Caco-2 (cell line): ENCODE results near the gene LRCH3. TPM values are rescaled to one million over a fixed set of nuclear protein-coding genes. Genes with fewer than 3 reads are reported as not detected.

Experiments used
- BruUV-seq: library from RNA; stranded (reverse); fragments of 400-500 nt; replicated peaks from 2 replicates; lab custom pipeline; 2021; lab: Mats Ljungman, UMichigan
- CTCF ChIA-PET: fragments of 300-600 bp; sonication (Branson Sonifier 250); formaldehyde crosslinking; loops from one replicate; lab custom pipeline; 2022; ENCODE audit warnings: antibody characterized with exemption; lab: Charles Lee
- POLR2A ChIA-PET: fragments of 300-600 bp; sonication (Branson Sonifier 250); formaldehyde crosslinking; loops from one replicate; lab custom pipeline; 2022; ENCODE audit warnings: antibody characterized with exemption; lab: Charles Lee
- DNase-seq, 2 experiments: peaks; one replicate each; pipeline versions ENCODE4 v3.0.0 to v3.0.0-alpha.2; 2020 to 2022
- H3K27me3 ChIP-seq: replicated peaks from 2 replicates; pipeline ENCODE4 v1.6.0; 2011; ENCODE audit warnings: low read length; ENCODE audit not compliant: control insufficient read depth, insufficient read depth
- H3K36me3 ChIP-seq: 2 replicates; pipeline ENCODE4 v1.5.1; 2011; ENCODE audit warnings: low read length; ENCODE audit not compliant: control insufficient read depth, insufficient read depth
- H3K4me1 ChIP-seq: fragments of 250-450 bp; sonication (Bioruptor Pico); 2 replicates; pipeline ENCODE4 v1.5.1; 2020; ENCODE audit warnings: mild to moderate bottlenecking
- H3K4me3 ChIP-seq: 2 replicates; pipeline ENCODE4 v1.5.1; 2011; ENCODE audit warnings: low read depth, mild to moderate bottlenecking, control low read depth, low read length
- H3K9me3 ChIP-seq: fragments of 250-450 bp; sonication (Bioruptor Pico); 2 replicates; pipeline ENCODE4 v1.5.1; 2020; ENCODE audit warnings: mild to moderate bottlenecking, moderate library complexity
- H3K27ac Mint-ChIP-seq: one replicate; pipeline ENCODE4 v1.8.0; 2022; ENCODE audit warnings: mixed read lengths; ENCODE audit not compliant: unreplicated experiment
- H3K27me3 Mint-ChIP-seq: one replicate; pipeline ENCODE4 v1.8.0; 2022; ENCODE audit warnings: mixed read lengths; ENCODE audit not compliant: insufficient read depth, unreplicated experiment
- H3K36me3 Mint-ChIP-seq: one replicate; pipeline ENCODE4 v1.8.0; 2022; ENCODE audit warnings: mild to moderate bottlenecking, mixed read lengths; ENCODE audit not compliant: insufficient read depth, unreplicated experiment
- H3K4me1 Mint-ChIP-seq: one replicate; pipeline ENCODE4 v1.8.0; 2022; ENCODE audit warnings: low read depth, mixed read lengths; ENCODE audit not compliant: unreplicated experiment
- H3K4me3 Mint-ChIP-seq: one replicate; pipeline ENCODE4 v1.8.0; 2022; ENCODE audit warnings: mild to moderate bottlenecking, moderate library complexity, mixed read lengths; ENCODE audit not compliant: unreplicated experiment
- H3K9me3 Mint-ChIP-seq: one replicate; pipeline ENCODE4 v1.8.0; 2022; ENCODE audit warnings: mixed read lengths; ENCODE audit not compliant: unreplicated experiment
- CTCF ChIP-seq, 2 experiments: fragments of 200-600 bp in 1 of 2; IDR thresholded peaks; 1 replicate in 1 of 2; 2 replicates in 1 of 2; pipeline versions ENCODE4 v1.5.1 to v1.8.0; 2011 to 2022; ENCODE audit warnings: antibody characterized with exemption in 1 of 2, control low read depth in 1 of 2, inconsistent platforms in 1 of 2, low read depth in 1 of 2, low read length in 1 of 2, mild to moderate bottlenecking in 1 of 2, moderate library complexity in 1 of 2; ENCODE audit not compliant: insufficient read depth in 1 of 2, severe bottlenecking in 1 of 2, unreplicated experiment in 1 of 2
- intact Hi-C: fragments of 100-400 bp; cut with micrococcal nuclease; formaldehyde crosslinking; loops from one replicate; pipeline ENCODE4 v1.10.0; 2022; ENCODE audit not compliant: unreplicated experiment
- total RNA-seq: library from RNA; stranded (reverse); gene quantifications from 2 replicates; pipeline ENCODE4 v1.2.3, GENCODE V29; 2022

The LRCH3 gene
- total RNA-seq, 1 experiment from 2014 or later, result 38.7 TPM

GRCh38 chr3:197752107-197752506 is 38.9 kb upstream of the LRCH3 start:
- intact Hi-C loops, result no loop called here
- Mint-ChIP-seq H3K27me3 (no peaks in the 10 kb centered on the region), H3K36me3 (no peaks in the 10 kb centered on the region), H3K4me3 (peak overlapping the region; percentile 91), H3K4me1 (peaks cover 6% of the 10 kb centered on the region), H3K27ac (no peak overlapping the region), H3K9me3 (no peaks in the 10 kb centered on the region)
- TF ChIP-seq CTCF (IDR thresholded peaks at IDR 0.05; ENCODE audit: insufficient read depth in 1 of 2, low read depth in 1 of 2, low read length in 1 of 2, severe bottlenecking in 1 of 2, unreplicated experiment in 1 of 2), result no peak
- H3K4me3 ChIP-seq, result peak overlapping the region; percentile 85
- no peaks in the 10 kb centered on the region for H3K36me3 ChIP-seq
- H3K4me1 ChIP-seq, result peaks cover 18% of the 10 kb centered on the region
- POLR2A ChIA-PET, result no interaction called here
- H3K9me3 ChIP-seq, result no peaks in the 10 kb centered on the region
- no peaks in the 10 kb centered on the region for H3K27me3 ChIP-seq
- no peak for DNase-seq
- CTCF ChIA-PET, result no interaction called here
- BruUV-seq, result no TSS peak

DNA sequence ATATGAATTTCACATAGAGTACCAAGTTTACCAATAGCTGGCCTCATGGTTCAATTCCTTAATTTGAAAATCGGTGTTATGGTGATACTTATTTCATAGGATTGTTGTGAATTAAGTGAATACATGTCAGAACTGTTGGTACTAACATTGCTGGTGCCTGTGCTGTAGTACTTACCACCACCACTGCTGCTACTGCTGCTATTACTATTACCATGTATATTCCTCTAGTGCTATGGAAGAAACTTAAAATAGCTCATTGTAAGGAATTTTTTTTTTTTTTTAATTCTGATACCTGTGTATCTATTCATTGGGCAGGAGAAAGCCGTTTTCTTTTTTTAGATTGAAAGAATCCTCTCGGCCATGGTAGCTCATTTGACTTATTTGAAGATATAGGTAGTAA is 37.8 kb upstream of the LRCH3 start:
- H3K9me3 ChIP-seq, result no peaks in the 10 kb centered on the region
- Mint-ChIP-seq H3K36me3 (no peaks in the 10 kb centered on the region), H3K27me3 (no peaks in the 10 kb centered on the region), H3K27ac (no peak overlapping the region), H3K4me1 (peaks cover 6% of the 10 kb centered on the region), H3K4me3 (no peak overlapping the region), H3K9me3 (no peaks in the 10 kb centered on the region)
- ChIA-PET POLR2A (no interaction called here), CTCF (no interaction called here)
- no peak for TF ChIP-seq CTCF (IDR thresholded peaks at IDR 0.05; ENCODE audit: insufficient read depth in 1 of 2, low read depth in 1 of 2, low read length in 1 of 2, severe bottlenecking in 1 of 2, unreplicated experiment in 1 of 2)
- no peaks in the 10 kb centered on the region for H3K27me3 ChIP-seq
- BruUV-seq, result no TSS peak
- no peak for DNase-seq
- no peak overlapping the region for H3K4me3 ChIP-seq
- peaks cover 18% of the 10 kb centered on the region for H3K4me1 ChIP-seq
- H3K36me3 ChIP-seq, result no peaks in the 10 kb centered on the region
- intact Hi-C loops, result no loop called here

- Histone ChIP-seq H3K4me3 (no peak overlapping the region), H3K4me1 (peaks cover 18% of the 10 kb centered on the region), H3K36me3 (no peaks in the 10 kb centered on the region; the same call in 1 of the 2 replicates), H3K9me3 (no peaks in the 10 kb centered on the region), H3K27me3 (no peaks in the 10 kb centered on the region)
- no TSS peak for BruUV-seq
- no peaks in the 10 kb centered on the region for H3K36me3 Mint-ChIP-seq
- ChIA-PET CTCF (no interaction called here), POLR2A (no interaction called here)
- H3K4me1 Mint-ChIP-seq, result peaks cover 6% of the 10 kb centered on the region
- DNase-seq, result no peak
- intact Hi-C loops, result no loop called here
- no peak overlapping the region for H3K27ac Mint-ChIP-seq
- H3K27me3 Mint-ChIP-seq, result no peaks in the 10 kb centered on the region
- no peaks in the 10 kb centered on the region for H3K9me3 Mint-ChIP-seq
- TF ChIP-seq CTCF (IDR thresholded peaks at IDR 0.05; ENCODE audit: insufficient read depth in 1 of 2, low read depth in 1 of 2, low read length in 1 of 2, severe bottlenecking in 1 of 2, unreplicated experiment in 1 of 2), result no peak
- no peak overlapping the region for H3K4me3 Mint-ChIP-seq
Observed at GRCh38 chr3:197756704-197757103, 34.4 kb upstream of the LRCH3 start.
